HepG2 (cell line): ENCODE measurements around the gene IL1RAPL2.

ENCODE experiments used
- ETV5 ChIP-seq: IDR thresholded peaks from 2 replicates; pipeline ENCODE4 v1.6.1; 2018; ENCODE audit warnings: missing biosample characterization, missing genetic modification reagents, inconsistent platforms, borderline replicate concordance
- USF2 ChIP-seq, 2 experiments: sonication (generic) in 1 of 2; formaldehyde crosslinking in 1 of 2; IDR thresholded peaks; 2 replicates each; pipeline versions ENCODE4 v1.5.1 to v1.6.1; 2011 to 2020; ENCODE audit warnings: borderline replicate concordance in 1 of 2, low read depth in 1 of 2, low read length in 1 of 2, mild to moderate bottlenecking in 1 of 2, missing genetic modification reagents in 1 of 2, moderate library complexity in 1 of 2
- YY1 ChIP-seq: IDR thresholded peaks from 2 replicates; pipeline ENCODE4 v1.6.1; 2011; ENCODE audit warnings: low read length, low read depth, moderate library complexity, mild to moderate bottlenecking; ENCODE audit not compliant: insufficient read depth, insufficient replicate concordance
- ZBTB20 ChIP-seq: sonication (generic); formaldehyde crosslinking; IDR thresholded peaks from 2 replicates; pipeline ENCODE4 v1.8.1; 2023; ENCODE audit warnings: missing genetic modification reagents, low read depth, mild to moderate bottlenecking, borderline replicate concordance
- ZNF138 ChIP-seq: sonication (generic); formaldehyde crosslinking; IDR thresholded peaks from 2 replicates; pipeline ENCODE4 v1.5.0; 2020; ENCODE audit warnings: mild to moderate bottlenecking, low read depth, missing genetic modification reagents
- ZNF251 ChIP-seq: sonication (generic); formaldehyde crosslinking; IDR thresholded peaks from 2 replicates; pipeline ENCODE4 v1.9.0; 2021; ENCODE audit warnings: mild to moderate bottlenecking, missing genetic modification reagents
- ZNF530 ChIP-seq: sonication (generic); formaldehyde crosslinking; IDR thresholded peaks from 2 replicates; pipeline ENCODE4 v1.5.0; 2020; ENCODE audit warnings: low read depth, mild to moderate bottlenecking, missing genetic modification reagents

- TF ChIP-seq YY1 (no peak), ZBTB20 (CRISPR knock-in tag) (no peak), ETV5 (CRISPR knock-in tag) (no peak), ZNF138 (no peak), ZNF251 (CRISPR knock-in tag) (no peak), ZNF530 (CRISPR knock-in tag) (no peak), USF2 (IDR thresholded peaks at IDR 0.05; ENCODE audit: low read depth, low read length) (no peak), USF2 (CRISPR knock-in tag; IDR thresholded peaks at IDR 0.05; ENCODE audit: borderline replicate concordance) (no peak)
Observed at GRCh38 chrX:105375816-105376215, 809.8 kb downstream of the IL1RAPL2 start.
